Measurements from ENCODE around the gene VTI1A. TPM values are rescaled to one million over a fixed set of nuclear protein-coding genes. Genes with fewer than 3 reads are reported as not detected.

The VTI1A gene
- total and polyA plus RNA-seq, 2 of the 8 experiments (the other 6 are each of a cell fraction or from before 2014, with no cell fraction given) = 6.0 to 20.0 TPM

GRCh38 chr10:112481602-112482001, 34.6 kb downstream of the VTI1A start:
- Histone ChIP-seq H2BK12ac (ENCODE audit: low read depth, low read length) (no peak overlapping the region), H3K4ac (replicated peaks; ENCODE audit: insufficient read length, low read depth, low read length) (no peak overlapping the region), H2BK20ac (ENCODE audit: low read length) (no peak overlapping the region), H3K18ac (ENCODE audit: extremely low read depth, low read length) (no peak overlapping the region), H4K5ac (ENCODE audit: insufficient read length, low read depth, low read length) (no peak overlapping the region), H3K4me2 (ENCODE audit: insufficient read depth in 1 of 2, low read depth in 2 of 2, low read length in 2 of 2) (no peak overlapping the region), H3K36me3 (ENCODE audit: control insufficient read depth in 2 of 4, insufficient read depth in 4 of 4, low read length in 3 of 4) (no peaks in the 10 kb centered on the region), H2AFZ (ENCODE audit: low read length) (no peak overlapping the region), H3K4me3 (ENCODE audit: extremely low read depth in 1 of 4, insufficient read depth in 2 of 4, low read depth in 3 of 4, low read length in 4 of 4) (no peak overlapping the region), H3K27ac (ENCODE audit: low read depth, low read length) (no peak overlapping the region), H4K8ac (ENCODE audit: extremely low read depth, insufficient read depth, low read length) (no peak overlapping the region), H3K56ac (replicated peaks; ENCODE audit: insufficient read length, low read depth, low read length) (no peak overlapping the region), H3K14ac (ENCODE audit: insufficient read length) (no peak overlapping the region), H2AK5ac (ENCODE audit: low read depth, low read length) (no peak overlapping the region), H2BK5ac (ENCODE audit: low read depth, low read length) (no peak overlapping the region), H3K23me2 (ENCODE audit: low read depth, low read length) (no peaks in the 10 kb centered on the region), H4K91ac (replicated peaks; ENCODE audit: insufficient read length, low read length) (no peak overlapping the region), H3K79me1 (ENCODE audit: low read depth, low read length) (no peaks in the 10 kb centered on the region), H3K79me2 (ENCODE audit: control insufficient read depth in 1 of 2, insufficient read depth in 2 of 2, low read length in 2 of 2) (no peaks in the 10 kb centered on the region), H3K4me1 (replicated peaks in 1 of 4; ENCODE audit: control insufficient read depth in 3 of 4, insufficient read depth in 4 of 4, low read length in 3 of 4) (no peaks in the 10 kb centered on the region), H2BK15ac (ENCODE audit: low read length) (no peak overlapping the region), H2BK120ac (replicated peaks; ENCODE audit: low read depth, low read length) (no peak overlapping the region), H3K9me3 (ENCODE audit: insufficient read depth in 2 of 2, low read depth in 1 of 2, low read length in 1 of 2) (no peaks in the 10 kb centered on the region), H3K23ac (ENCODE audit: insufficient read length) (no peak overlapping the region), H3K9ac (replicated peaks in 1 of 4; ENCODE audit: extremely low read depth in 1 of 4, low read depth in 3 of 4, low read length in 3 of 4) (no peak overlapping the region), H4K20me1 (replicated peaks in 1 of 2; ENCODE audit: control insufficient read depth in 1 of 2, insufficient read depth in 2 of 2, low read length in 2 of 2) (peaks cover 0 to 2% of the 10 kb centered on the region in 2 experiments), H3K27me3 (replicated peaks in 1 of 4; ENCODE audit: control insufficient read depth in 3 of 4, extremely low read depth in 1 of 4, insufficient read depth in 3 of 4, low read length in 3 of 4) (no peaks in the 10 kb centered on the region)
- no peak for DNase-seq (ENCODE audit: low read depth in 1 of 2, low spot score in 2 of 2)
- POLR2A ChIA-PET (ENCODE audit: partially characterized antibody) = no interaction called here
- TF ChIP-seq MAFK (IDR thresholded peaks at IDR 0.05; ENCODE audit: low read depth, low read length) = no peak
- TF ChIP-seq SRF (IDR thresholded peaks at IDR 0.05; ENCODE audit: low read depth, low read length) = no peak
- TF ChIP-seq TBP (IDR thresholded peaks at IDR 0.05; ENCODE audit: low read depth, low read length) = no peak
- TF ChIP-seq SIN3A (conservative IDR thresholded peaks at IDR 0.05 in 1 of 2, IDR thresholded peaks at IDR 0.05 in 1 of 2; ENCODE audit: low read depth in 1 of 2, low read length in 2 of 2) = no peak
- TF ChIP-seq RNF2 (IDR thresholded peaks at IDR 0.05; ENCODE audit: borderline replicate concordance, low read depth, low read length, missing control alignments, poor library complexity, severe bottlenecking) = no peak
- no peak for TF ChIP-seq CBX8 (IDR thresholded peaks at IDR 0.05; ENCODE audit: borderline replicate concordance, low read depth, low read length)
- TF ChIP-seq KDM5A (IDR thresholded peaks at IDR 0.05; ENCODE audit: low read length) = no peak
- TF ChIP-seq CHD1 (IDR thresholded peaks at IDR 0.05; ENCODE audit: low read depth, low read length) = no peak
- CTCF ChIA-PET (ENCODE audit: partially characterized antibody) = interaction anchor here (2.2 kb wide), 1 partner anchor 10 kb away, joined by 9 read pairs; no protein-coding TSS in a partner anchor
- no peak for FAIRE-seq
- 85% methylated on average over 3 of the region's 3 CpGs; no CpG with 5 or more reads in 1 of the 2 experiments for WGBS, 2 experiments (ENCODE audit: extremely low coverage in 1 of 2, insufficient coverage in 1 of 2, insufficient read length in 1 of 2, insufficient replicate concordance in 2 of 2, low coverage in 1 of 2, low lambda C conversion rate in 2 of 2, missing lambda C conversion rate in 1 of 2)
